Measurements from ENCODE around the gene ABCD4.

ABCD4 gene

DNA sequence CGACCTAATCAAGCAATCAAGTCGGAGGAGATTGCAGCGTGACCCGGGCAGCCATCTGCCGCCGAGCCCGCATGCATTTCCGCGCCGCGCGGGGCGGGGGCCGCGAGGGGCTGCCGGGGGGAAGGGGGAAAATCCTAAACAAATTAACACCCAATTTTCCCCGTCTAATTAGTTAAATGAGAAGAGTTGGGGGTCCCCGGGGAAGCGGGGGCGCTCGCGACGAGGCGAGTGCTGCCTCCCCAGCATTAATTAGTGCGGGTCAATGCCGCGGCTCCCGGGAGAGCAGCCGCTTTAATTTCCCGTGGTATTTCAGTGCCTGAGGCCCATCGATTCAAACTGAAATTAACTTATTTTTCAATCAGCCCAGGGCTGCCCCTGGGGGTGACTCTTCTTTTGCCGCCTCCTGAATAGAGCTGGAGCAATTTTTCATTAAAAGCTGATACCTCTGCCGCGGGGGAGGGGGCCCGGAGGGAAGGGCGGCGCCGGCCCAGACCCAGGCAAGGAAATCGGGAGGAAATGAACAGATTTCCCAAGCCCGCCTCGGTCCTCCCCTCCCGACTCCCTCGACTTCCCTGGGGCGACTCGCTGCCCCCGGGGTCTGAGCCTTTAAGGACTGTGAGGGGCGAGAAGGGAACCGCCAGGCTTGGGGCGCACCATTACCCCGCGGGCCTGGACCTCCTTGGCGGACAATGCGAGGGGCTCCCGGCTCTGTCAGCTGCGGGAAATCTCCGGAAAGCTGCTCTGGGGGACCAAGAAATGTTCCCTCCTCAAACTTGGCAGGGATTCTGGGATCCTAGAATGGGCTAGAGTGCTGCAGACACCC, 44.6 kb downstream of the ABCD4 start:
- DNase-seq: no peak

DNA sequence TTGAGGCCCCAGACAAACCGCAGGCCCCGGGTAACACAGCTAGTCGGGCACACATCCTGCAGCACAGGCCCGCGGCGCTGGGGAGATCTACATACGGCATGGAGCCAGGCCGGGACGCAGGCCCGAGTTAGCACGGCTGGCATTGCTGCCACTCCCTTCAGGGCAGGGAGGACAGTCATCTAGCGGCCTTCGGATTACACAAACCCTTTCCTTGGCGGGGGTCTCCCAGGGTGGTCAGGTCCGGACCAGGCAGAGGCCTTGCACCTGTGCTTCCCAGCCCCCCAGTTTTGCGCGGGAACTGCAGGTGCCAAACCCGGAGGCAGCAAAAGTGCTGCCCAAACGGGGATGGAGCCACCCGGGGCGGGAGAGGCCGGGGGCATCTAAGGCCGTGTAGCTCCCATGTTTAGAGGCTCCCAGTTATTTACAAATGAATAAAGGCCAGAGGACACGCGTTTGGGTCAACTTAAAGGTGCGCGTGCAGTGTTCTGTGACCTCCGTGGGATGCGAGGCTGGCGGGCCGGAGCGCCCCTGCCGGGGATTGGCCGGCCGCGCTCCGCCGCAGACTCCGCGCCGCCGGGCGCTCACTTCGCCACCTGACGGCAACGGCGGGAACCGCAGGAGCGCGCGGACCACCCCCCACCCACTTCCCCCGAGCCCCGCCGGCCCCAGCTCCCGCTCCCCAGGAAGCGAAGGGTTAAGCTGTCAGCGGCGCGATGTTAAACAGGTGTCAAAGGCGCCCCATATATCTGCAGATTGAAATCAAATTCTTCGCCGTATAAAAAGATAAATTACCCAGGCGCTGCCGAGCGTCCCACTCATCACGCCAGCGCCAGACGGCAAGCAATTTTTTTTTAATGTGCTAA, 45.4 kb downstream of the ABCD4 start:
- no peak for DNase-seq

DNA sequence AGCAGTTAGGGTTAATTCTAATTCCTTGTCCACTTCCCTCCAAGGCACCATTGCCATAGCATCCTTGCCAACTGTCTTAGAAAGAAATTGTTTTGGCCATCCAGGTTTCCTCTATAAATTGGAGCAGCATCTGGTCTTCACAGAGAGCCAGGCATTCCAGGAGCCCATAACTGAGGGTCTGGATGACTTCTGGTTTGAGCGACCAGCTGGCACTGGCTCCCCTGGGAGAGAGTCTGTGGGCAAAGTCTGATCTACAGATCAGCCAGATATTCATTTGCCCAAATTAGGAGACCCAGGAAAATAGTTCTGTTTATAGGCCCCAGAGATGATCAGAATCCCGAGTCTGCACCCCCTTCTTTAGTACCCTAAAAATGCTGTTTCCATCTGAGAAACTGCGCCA, 47.5 kb downstream of the ABCD4 start:
- DNase-seq: no peak

- no peak for DNase-seq
Measured at GRCh38 chr14:74249433-74250375, 53.0 kb downstream of the ABCD4 start.

DNA sequence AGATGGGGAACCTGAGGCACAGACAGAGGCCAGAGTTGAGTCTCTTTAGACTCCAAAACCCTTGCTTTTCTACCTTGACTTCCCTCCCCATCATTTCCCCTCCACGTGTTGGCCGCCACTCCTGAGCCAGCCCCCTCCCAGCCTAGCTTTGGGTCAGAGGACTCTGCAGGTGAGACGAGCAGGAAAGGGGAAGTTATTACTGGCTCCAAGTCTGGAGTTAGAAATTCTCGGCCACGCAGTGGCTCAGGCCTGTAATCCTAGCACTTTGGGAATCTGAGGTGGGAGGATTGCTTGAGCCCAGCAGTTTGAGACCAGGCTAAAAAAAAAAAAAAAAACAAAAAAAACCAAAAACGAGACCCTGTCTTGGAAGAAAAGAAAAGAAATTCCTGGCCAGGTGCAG, 54.7 kb downstream of the ABCD4 start:
- no peak for DNase-seq

DNA sequence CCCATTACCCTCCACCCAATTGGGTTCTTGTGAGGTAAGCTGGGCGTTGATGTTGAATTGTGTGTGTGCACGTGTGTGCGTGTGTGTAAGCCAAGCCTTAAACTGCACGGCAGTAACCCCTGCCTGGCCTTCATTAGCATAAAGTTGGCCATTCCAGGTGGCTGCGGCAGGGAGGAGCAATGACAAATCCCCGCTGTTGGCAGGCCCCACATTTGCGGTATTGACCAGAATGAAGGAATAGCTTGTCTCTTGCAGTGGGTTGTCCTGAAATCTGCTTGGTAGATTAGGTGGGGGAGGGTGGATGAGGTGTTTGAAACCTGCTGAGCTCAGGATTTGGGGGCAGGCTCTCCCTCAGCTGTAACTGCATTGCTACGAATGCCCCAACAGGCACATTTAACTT, 56.2 kb downstream of the ABCD4 start:
- no peak for DNase-seq

DNA sequence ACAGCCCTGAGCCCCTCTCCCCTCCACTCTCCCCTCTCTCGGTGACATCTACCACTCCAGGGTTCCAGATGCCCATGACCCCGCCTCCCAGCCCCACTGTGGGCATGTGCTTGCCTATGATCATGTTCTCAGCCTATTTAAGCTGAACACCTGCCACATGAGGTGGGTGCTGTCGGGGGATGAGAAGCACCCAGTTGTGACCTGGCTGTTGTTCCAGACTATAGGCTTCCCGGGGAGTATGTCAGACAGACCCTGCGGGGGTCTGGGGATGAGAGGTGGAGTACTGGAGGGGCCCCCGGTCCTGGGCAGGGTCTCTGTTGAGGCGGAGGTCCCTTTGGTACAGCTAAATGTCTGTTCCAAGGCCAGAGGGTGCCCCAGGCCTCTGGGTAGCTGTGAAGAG, 57.4 kb downstream of the ABCD4 start:
- no peak for DNase-seq

- no peak for DNase-seq
Measured at GRCh38 chr14:74244115-74244514, 58.6 kb downstream of the ABCD4 start.

GRCh38 chr14:74243051-74243450, 59.7 kb downstream of the ABCD4 start:
- no peak for DNase-seq

DNA sequence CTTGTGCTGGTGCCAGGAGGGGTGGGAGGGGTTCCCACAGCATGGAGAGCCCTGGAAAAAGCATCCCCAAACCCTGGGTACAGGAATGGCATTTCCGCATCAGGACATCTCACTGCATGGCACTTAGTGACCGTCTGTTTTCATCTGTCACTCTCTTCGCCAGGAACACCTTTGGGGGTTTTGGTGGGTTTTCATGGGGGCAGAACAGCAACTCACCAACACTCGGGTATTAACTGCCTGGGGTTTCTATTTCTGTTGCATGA, 60.0 kb downstream of the ABCD4 start:
- no peak for DNase-seq

GRCh38 chr14:74242021-74242779, 60.5 kb downstream of the ABCD4 start:
- DNase-seq: no peak

- no peak for DNase-seq
Measured at GRCh38 chr14:74241652-74242017, 61.1 kb downstream of the ABCD4 start.

DNA sequence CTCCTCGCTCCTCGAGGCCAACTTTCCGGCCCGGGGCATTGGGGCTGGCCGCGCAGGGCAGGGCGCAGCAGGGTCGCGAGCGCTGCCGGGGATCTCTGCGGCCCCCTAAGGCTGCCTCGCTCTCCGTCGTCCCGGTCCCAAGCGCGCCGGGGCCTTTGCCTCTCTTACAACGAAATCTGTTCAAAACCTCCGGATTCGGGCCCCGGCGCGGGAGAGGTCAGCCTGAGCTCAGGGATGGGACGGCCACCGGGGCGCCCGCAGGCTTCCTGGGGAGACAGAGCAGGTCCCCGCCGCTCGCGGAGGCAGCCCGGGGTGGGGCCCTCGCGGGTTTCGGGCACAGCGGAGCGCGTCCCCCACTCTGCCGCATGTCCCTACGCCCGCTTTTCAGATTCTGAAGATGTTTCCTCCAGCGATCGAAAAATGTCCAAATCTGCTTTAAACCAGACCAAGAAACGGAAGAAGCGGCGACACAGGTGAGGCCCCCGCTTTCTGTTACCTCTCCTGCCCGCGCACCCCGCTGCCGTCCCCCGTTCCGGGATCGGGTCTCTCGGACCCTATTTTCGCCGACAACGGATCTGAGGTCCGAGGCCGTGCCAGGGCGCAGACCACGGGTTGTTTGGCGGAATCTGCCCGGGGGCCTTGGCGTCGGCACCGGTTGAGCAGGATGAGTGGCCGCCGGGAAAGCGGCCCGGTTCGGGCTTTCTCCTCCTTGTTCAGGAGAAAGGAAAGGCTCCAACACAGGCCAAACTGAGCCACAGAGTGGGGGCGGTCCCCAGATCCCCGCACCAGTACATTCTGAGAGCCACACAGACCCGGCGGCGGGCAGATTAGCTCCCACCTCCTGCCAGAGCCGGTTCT, 61.7 kb downstream of the ABCD4 start:
- DNase-seq: no peak

- no peak for DNase-seq
Measured at GRCh38 chr14:74239848-74240793, 62.6 kb downstream of the ABCD4 start.

- no peak for DNase-seq
Measured at GRCh38 chr14:74238974-74239847, 63.5 kb downstream of the ABCD4 start, which contains the start of gene VSX2. TSS of gene VSX2 (plus strand) at chr14:74239449. CDS start at chr14:74239562, 113 bp downstream.

- DNase-seq: no peak
Measured at GRCh38 chr14:74237441-74237840, 65.3 kb downstream of the ABCD4 start.
